NCI-H69 (cell line): Measurements from ENCODE around the gene NTN1.
"Not testable (repeated sequence)": the region's sequence is repeated elsewhere in the genome, so short reads cannot be mapped to it uniquely, and the experiment has no call there.

ENCODE experiments used
- DNase-seq: peaks from one replicate; lab custom pipeline; 2025; lab: John Stamatoyannopoulos, UW

The NTN1 gene

DNA sequence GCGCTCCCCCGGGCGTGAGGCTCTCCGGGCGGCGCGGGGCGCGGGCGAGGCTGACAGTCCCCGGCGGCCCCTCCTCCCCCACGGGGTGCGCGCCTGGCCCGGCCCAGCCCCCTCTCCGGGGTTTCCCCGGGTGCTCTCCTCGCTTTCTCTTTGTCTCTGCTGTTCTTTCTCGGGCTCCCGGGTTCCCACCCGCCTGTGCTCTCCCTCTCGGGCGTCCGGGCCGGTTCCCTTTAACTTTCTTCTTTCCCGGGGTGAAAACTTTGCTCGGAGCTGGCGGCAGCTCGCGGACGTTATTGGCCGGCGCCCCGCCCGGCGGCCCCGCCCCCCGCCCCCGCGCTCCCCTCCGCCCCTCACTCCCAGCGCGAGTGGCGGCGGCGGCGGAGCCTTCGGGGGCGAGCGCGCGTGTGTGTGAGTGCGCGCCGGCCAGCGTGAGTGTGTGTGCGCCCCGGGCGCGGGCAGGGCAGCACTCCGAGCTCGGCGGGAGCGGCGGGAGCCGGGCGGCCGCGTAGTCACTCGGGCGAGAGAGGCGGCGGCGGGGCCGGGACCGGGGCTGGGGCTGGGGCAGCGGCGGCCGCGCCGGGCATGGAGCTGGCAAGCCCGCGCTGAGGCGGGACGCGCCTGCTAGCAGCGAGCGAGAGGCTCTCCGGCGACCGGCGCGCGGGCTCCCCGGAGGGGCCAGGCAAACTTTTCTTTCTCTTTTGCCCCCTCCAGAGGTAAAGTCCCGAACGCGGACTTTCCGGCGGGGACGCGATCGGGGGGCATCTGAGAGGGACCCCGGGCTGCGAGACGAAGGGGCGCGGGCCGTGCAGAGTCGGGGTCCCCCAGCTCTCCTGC, at the start of gene NTN1:
Gene NTN1, plus strand, starts transcription at position 353 of the 834 bp plus-strand sequence. CDS start 864 bp downstream, outside the sequence.
- DNase-seq: peak; percentile 45

DNA sequence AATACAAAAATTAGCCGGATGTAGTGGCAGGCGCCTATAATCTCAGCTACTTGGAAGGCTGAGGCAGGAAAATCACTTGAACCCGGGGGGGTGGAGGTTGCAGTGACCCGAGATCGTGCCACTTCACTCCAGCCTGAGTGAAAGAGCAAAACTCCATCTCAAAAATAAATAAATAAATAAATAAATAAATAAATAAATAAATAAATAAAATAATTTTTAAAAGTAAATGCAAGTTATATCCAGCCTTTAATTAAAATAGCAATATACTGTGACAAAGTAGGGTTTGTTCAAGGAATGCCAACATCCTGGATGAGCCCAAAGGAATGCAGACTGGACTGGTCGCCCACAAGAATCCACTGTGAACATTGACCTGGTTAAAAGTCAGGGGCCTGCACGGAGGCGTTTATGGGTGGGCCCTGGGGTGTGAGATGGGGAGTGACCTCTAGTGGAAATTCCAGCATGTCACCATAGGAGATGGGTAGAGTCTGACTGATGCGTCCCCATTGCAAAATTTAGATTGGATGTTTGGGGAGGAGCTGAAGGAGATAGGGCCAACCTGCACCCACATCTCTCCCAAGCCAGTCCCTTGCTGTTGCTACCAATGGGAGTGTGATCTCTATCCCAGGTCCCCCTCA, 46.1 kb upstream of the NTN1 start:
- no peak for DNase-seq

DNA sequence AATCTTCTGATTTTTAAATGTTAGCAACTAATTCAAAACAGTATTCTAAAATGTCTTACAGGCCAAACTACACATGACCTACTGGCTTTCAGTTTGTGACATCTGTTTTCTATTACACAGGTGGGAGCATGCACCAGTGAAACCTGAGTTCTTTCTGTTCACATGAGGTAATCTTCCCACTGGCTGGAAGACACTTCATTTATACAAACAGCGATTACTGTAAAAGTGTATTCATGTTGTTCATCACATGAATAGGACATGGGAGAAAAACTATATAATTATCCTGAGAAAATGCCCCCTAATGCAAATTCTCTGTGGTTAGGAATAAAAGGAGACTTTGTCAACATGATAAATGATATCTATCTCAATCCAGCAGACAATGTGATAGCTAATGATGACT, 44.7 kb upstream of the NTN1 start:
- DNase-seq: peak; percentile 32

DNA sequence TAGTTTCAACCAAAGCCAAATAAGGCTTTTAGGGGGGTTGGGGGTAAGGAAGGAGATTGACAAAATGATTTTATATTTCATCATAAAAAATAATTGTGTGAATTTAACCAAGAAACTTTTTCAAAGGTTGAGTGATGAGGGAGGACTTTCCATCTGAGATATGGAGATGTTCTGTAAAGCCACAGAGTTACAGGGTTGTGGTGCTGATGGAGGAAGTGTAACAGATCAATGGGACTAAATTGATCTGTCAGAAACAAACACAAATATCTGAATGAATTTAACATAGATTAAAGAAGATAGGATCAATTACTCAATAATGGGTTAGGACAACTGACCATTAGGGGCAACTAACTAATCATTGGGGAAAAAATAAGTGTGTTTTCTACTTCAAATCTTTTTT, 41.6 kb upstream of the NTN1 start:
- no peak for DNase-seq

DNA sequence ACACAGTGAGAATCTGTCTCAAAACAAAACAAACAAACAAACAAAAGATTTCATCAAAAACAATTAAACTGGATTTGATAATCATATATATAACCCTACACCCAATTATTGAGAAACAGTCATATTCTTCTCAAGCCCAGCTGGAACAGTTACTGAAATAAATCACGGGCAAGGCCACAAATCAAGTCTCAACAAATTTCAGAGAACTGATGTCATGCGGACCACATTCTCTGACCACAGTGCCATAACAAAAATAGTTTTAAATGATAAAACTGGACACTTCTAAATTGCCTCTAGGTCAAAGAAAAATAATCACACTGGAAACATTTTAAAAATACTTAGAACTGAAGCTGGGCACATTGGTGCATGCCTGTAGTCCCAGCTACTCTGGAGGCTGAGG, 39.9 kb upstream of the NTN1 start:
- no peak for DNase-seq

DNA sequence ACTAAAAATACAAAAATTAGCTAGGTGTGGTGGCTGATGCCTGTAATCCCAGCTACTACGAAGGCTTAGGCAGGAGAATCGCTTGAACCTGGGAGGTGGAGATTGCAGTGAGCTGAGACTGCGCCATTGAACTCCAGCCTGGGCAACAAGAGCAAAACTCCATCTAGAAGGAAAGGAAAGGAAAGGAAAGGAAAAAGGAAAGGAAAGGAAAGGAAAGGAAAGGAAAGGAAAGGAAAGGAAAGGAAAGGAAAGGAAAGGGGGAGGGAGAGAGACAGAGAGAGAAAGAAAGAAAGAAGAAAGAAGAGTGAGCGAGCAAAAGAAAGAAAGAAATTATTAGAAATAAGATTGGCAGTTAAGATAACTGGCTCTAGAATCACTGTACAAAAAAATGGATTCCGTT, 37.1 kb upstream of the NTN1 start:
- DNase-seq: not testable (repeated sequence)

DNA sequence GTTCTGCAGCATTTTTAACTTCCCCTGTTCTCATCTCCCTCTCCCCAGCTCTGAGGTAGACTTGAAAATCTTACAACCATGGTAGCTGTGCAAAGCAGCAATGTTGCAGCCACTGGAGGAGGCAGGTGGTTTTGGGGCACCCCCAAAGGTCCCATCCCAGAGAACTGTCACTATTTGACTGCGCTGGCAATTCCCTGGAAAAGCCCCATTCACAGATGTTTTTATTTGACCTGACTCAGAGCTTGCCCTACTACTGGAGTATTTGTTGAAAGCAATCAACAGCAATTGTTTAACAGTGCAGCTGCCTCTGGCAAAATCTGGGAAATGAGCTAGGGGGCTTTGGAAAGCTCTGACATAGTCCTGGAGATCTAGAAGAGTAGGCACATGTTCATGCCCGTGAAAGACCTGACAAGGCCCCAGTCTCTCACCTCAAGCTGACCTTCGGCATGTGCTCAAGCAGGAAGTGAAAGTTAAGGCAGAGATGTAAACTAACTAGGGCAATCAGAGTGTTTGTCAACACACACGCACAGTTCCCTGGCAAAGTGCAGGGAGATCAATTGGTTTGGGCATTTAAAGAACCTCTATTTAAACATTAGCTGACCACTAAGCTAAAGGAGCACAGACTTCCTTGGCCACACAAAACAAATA, 36.1 kb upstream of the NTN1 start:
- DNase-seq: no peak

DNA sequence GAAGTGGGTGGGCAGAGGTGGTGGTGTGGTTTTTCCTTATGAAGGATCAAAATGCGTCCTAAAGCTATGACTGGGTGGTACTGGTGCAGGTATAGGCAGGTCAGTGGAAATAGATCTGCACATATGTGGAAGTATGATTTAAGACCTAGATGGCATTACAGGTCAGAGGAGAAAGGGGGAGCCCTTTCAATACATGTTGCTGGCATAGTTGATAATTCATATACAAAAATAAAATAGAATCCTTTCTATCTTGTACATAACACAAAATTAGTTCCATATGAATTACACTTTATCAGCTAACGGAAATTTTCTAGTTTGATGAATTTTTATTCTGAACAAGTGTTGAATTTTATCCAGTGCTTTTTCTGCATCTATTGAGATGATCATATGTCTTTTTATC, 35.0 kb upstream of the NTN1 start:
- DNase-seq: no peak

DNA sequence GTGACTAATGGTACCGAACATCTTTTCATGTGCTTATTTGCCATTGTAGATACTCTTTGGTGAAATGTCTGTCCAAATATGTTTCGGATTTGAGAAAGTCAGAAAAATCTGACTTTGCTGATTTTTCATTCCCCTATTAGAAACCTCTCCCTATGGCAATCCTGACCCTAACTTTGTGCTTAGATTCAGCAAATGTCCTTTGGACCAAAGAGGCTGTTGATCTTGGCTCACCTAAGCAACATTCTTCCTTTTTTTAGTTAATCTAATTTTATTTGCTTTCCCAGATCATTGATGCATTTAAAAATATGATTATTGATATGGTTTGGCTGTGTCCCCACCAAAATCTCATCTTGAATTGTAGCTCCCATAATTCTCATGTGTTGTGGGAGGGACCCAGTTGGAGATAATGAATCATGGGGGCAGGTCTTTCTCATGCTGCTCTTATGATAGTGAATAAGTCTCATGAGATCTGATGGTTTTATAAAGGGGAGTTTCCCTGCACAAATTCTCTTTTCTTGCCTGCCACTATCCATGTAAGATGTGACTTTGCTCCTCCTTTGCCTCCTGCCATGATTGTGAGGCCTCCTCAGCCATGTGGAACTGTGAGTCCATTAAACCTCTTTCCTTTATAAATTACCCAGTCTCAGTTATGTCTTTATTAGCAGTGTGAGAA, 32.9 kb upstream of the NTN1 start:
- DNase-seq: not testable (repeated sequence)

DNA sequence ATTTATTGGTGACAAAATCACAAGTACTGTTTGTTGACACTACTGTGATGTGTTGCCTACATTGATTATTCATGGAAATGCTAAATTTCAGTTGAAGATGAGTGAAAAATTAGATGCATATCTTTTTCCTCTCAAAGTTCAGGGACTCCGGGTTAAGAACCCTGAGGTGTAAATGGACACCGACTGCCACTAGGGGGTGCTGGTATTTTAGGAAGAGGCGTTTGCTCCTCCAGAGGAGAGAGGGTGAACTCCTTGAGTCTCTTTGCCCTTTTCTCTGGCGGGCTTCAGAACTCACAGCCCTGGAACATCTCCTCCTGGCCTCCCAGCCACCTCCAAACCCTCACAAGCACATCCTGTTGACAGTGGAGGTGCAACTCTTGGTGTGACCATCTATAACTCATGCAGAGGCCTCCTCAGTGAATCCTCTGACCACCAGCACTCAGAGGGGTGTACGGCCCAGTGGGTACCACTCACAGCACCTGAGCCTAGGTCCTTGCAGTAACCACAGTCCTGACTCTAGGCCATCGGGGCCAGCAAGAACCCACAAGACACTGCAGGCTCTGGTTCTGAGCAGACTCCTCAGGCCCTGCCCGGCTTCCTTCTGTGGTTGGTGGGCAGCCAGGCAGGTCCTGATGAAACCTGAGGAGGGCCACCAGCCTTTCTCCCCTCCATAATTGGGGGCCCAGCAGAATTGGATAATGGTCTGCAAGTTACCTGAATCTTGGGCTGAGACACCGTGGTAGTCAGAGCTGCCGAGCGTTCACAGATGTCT, 29.6 kb upstream of the NTN1 start:
- peak; percentile 27 for DNase-seq

DNA sequence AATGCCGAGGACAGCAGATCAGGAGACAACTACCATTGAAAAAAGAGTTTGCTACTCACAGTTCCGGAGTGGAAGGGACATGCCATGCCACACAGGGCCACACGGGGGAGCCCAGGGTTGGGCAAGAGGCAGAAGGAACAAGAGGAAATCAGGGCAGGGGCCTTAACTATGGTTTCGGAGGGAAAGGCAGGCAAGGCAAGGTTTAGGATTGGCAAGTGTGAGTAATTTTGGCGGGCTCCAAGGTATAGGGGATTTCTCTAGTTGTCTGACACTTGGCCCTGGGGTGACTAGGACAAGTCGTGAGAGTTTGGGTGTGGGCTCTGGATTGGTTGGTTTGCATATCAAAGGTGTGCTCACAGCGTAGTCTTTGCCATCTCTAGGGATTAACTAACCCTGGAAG, 27.0 kb upstream of the NTN1 start:
- peak; percentile 16 for DNase-seq

DNA sequence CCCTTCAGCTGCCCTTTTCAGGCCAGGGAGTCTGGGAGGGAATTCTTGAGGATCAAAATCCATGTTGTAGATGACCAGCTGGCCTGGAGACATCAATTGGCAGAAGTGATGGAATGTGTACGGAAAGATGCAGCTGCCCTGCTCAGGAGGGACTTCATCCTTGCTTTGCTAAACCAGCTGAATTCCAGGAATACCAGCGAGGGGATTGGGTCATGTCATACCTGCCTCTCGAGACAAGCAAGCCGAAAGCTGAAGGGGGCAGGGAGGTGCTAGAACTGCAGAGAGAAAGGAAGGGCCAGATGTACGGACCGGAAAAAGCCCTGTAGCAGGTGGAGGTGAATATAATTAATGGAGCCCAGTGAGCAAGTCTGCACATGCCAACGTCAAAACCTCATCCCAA, 25.6 kb upstream of the NTN1 start:
- no peak for DNase-seq

DNA sequence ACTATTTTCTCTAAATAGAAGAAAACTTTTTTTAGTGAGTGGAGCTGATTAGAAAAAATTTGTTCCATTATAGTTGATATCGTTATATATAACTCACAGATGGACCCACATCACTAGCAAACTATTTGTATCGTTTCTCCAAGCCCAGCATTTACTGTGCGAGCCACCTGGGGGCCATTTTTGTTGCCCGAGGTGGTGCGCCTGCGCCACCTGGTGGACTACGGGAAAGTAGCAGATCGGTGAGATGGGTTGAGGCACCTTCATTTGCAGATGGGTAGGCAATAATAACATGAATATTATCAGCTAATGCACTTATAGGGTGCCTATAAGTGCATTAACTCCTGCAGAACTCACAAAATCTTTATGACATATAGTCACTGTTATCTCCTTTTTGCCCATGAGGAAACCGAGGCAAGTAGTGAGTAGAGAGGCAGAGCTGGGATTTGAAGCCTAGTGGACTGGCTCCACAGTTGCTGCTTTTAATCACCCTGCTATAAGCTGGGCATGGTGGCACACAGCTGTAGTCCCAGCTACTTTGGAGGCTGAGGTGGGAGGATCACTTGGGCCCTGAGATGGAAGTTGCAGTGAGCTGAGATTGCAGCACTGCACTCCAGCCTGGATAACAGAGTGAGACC, 23.2 kb upstream of the NTN1 start:
- DNase-seq: peak; percentile 25

DNA sequence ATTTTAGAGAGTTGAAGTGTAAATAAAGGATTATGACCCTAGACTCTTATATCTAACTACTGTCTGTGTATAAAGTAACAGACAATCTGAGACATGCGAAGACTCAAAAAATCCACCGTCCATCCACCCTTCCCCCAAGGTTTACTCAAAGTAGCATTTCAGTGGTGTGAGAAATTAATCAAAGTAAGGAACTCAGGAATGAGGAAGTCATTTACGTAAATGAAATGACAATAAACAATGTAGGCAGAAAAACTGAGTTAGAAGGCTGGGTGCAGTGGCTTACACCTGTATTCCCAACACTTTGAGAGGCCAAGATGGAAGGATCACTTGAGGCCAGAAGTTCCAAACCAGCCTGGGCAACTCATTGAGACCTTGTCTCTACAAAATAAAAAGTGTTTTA, 19.8 kb upstream of the NTN1 start:
- no peak for DNase-seq

DNA sequence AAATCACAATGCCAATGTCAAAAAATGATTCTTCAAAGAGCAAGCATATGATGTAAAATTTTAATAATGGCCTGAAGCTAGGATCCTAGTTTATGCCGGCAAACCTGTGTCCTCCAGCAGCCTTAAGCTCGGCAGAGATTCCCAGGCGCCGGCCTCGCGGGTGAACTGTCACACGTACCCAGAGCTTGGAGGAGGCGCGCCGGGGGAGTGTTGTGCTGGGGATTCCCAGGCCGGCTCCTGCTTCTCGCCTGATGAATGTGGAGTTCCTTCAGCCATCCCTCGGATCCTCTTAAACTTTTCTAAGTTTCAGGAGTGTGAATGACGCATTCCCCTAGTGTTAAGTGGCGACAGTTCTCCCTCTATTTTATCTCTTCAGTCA, 19.1 kb upstream of the NTN1 start:
- DNase-seq: no peak

DNA sequence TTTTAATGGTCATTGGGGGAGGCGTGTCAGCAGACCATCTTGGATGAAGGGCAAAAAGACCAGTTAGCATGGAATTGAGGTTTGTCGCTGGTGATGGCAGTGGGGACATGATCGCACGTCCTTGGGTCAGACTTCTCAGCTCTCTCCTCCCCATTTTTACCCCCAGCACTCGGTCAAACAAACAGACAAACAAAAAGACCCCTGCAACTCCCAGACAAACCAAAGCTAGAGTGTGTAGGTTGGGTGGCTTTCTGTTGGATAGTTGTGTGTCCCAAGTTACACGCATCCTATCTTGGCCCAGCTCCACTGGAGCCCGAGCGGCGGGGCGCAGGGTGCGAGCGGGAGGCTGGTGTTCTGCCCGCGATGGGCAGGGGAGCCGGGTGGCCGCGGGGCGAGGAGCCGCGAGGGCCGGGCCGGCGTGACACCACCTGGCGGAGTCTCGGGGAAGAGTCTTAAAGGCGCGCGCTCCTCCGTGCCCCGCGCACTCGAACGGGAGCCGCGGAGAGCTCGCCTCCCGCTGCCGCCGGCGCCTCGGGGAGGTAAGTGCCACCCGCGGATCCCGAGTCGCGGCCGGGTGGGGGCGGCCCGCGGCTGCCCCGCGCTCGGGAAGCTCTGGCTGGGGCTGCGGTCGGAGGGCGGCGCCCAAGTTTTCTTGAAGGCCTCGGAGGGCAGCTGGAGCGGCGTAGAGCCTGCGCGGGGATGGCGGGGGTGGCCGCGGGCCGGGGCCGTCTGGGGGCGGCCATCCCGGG, 18.5 kb upstream of the NTN1 start:
- peak; percentile 1 for DNase-seq

DNA sequence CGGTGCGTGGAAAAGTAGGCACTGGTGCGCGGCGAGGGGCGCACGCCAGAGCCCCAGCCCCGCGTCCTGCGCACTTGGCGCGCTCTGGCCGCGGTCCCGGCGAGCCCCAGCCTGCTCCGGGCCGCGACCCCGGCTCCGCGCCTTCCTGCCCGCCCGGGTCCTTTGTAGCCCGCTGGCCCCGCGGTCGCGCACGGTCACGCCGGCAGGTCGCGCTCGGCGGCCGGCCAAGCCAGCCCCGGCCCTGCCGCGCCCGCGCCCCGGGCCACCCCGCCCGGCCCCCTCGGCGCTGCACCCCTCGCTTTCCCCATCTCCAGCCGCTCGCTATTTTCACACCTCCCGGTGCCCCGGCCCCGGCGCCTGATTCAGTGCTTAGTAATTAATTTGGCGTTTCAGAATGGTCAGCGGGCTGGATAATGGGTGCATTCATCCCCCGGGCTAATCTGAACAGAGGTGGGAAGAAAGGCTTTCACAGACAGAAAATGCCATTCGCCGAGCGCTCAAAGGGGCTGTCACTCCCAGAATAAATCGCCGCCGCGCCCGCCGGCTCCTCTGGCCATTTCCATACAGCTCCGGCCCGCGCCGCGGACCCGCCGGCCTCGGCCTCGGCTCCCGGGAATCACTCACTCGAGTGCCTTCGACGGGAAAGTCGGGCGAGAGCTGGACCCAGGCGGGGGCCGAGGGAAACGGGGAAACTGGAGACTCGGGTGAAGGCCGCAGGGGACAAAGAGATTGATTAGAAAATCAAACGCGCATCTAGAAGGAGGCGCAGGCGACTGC, 17.8 kb upstream of the NTN1 start:
- no peak for DNase-seq

DNA sequence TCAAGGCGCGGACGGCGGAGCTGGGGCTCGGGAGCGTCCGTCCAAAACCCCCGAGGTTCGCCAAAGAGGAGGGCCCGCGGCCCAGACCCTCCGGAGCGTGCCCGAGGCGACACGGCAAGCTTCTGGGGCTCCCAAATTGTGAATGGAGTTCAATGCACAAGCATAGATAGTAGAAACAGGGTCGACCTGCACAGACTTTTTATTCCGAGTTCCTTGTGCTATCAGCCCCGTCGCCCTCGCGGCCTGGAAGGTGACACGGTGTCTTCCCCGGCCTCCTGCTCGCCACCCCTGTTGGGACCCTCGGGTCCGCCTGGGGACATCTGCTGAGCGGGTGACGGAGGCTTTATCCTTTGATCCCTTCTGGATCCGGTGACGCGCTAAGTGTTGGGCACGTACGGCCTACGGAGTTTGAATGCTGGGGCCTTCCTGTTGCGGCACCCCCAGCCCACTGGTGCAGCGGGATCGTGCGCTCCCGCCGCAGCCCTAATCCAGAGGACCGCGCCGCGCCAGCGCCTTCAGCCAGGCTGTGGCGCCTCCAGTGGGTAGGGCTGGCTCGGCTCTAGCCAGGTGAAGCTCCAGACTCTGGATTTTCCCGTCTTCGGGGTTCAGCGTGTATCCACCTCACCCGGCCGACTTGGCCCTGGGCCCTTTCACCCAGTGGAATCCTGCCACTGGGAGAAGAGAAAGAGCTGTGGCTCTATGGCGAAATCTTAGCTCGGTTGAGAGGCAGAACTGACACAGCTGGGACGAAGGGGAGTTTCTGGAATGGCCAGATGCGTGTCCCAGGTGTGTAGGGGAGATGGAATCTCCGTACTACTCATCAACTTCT, 17.0 kb upstream of the NTN1 start:
- DNase-seq: no peak

DNA sequence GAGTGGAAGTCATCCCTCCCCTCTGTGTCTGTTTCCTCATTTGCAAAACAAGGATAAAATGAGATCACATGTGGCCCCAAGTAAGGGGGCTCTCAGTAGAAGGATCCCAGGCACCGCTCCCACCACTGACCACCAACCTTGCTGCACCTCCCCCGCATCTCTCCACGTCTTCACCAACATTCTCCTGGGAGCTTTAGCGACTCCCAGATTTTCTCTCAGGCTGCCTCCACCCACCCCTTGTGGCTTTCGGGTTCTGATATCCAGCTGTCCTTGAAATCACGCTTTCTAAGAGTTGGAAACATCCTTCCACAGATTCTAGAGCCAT, 16.4 kb upstream of the NTN1 start:
- DNase-seq: no peak
